Activated T-cell treated with anti-CD3 and anti-CD28 coated beads, Interleukin-2, amount 50 U/mL, for 4 hours (primary cell): Measurements from ENCODE around the gene ZNF678. TPM values are rescaled to one million over a fixed set of nuclear protein-coding genes. Genes with fewer than 3 reads are reported as not detected.
"Not testable (repeated sequence)": the region's sequence is repeated elsewhere in the genome, so short reads cannot be mapped to it uniquely, and the experiment has no call there.

ENCODE experiments used
- ATAC-seq, 2 donors: fragments of 200-7000 bp; cut with Tn5 transposase; one replicate each; pipeline ENCODE4 v1.10.0; 2021
- DNase-seq: peaks from one replicate; pipeline ENCODE4 v3.0.0-alpha.2; 2020
- H3K27me3 Mint-ChIP-seq: one replicate; pipeline ENCODE4 v1.8.0; 2021; ENCODE audit warnings: low read depth, mixed read lengths
- H3K36me3 Mint-ChIP-seq: one replicate; pipeline ENCODE4 v1.8.0; 2022; ENCODE audit warnings: mixed read lengths; ENCODE audit not compliant: insufficient read depth
- H3K4me1 Mint-ChIP-seq: one replicate; pipeline ENCODE4 v1.8.0; 2021; ENCODE audit warnings: low read depth, mixed read lengths
- H3K4me3 Mint-ChIP-seq: one replicate; pipeline ENCODE4 v1.8.0; 2021; ENCODE audit warnings: mild to moderate bottlenecking, moderate library complexity, mixed read lengths
- H3K9me3 Mint-ChIP-seq: one replicate; pipeline ENCODE4 v1.8.0; 2021; ENCODE audit warnings: mixed read lengths
- total RNA-seq, 3 donors: library from RNA; stranded (reverse); gene quantifications; one replicate each; pipeline ENCODE4 v1.2.1, GENCODE V29; 2021

Gene ZNF678
- total RNA-seq, 3 donors from 2014 or later: 8.0 to 9.6 (median 9.1) TPM

DNA sequence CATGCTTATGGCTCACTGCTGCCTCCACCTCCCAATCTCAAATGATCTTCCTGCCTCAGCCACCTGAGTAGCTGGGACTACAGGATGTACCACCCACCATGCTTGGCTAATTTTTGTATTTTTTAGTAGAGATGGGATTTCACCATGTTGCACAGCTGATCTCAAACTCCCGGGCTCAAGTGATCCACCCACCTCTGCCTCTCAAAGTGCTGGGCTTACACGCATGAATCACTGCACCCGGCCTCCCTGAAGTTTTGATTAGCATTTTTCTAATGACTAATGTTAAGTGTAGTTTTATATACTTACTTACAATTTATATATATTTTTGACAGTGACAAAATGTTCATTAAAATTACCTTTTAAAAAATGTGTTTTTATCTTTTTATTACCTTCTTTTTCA lies 41.1 kb downstream of the ZNF678 start:
- Mint-ChIP-seq H3K36me3 (peaks cover 43% of the 10 kb centered on the region), H3K4me3 (no peak overlapping the region), H3K27me3 (no peaks in the 10 kb centered on the region), H3K9me3 (peaks cover 45% of the 10 kb centered on the region), H3K4me1 (peaks cover 5% of the 10 kb centered on the region)
- DNase-seq (no peak), ATAC-seq (no peak)

DNA sequence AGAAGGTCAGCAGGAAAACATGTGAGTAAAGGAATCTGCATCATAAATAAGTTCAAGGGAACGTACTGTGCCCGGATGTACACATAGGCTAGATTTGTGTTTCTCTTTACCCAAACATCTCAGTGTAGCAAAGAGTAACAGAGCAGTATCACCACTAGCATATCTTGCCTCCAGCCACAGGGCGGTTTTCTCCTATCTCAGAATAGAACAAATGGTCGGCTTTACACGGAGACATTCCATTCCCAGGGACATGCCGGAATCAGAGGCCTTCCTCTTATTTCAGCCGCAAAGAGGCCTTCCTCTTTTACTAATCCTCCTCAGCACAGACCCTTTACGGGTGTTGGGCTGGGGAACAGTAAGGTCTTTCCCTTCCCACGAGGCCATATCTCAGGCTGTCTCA lies 42.9 kb downstream of the ZNF678 start:
- Mint-ChIP-seq H3K36me3 (peaks cover 45% of the 10 kb centered on the region), H3K9me3 (peaks cover 46% of the 10 kb centered on the region)
- not testable (repeated sequence) for DNase-seq, H3K4me3 Mint-ChIP-seq, ATAC-seq, H3K27me3 Mint-ChIP-seq, H3K4me1 Mint-ChIP-seq

- no peaks in the 10 kb centered on the region for H3K27me3 Mint-ChIP-seq
- DNase-seq (no peak), ATAC-seq (no peak)
- no peaks in the 10 kb centered on the region for H3K4me1 Mint-ChIP-seq
- peaks cover 47% of the 10 kb centered on the region for H3K9me3 Mint-ChIP-seq
- no peak overlapping the region for H3K4me3 Mint-ChIP-seq
- peaks cover 51% of the 10 kb centered on the region for H3K36me3 Mint-ChIP-seq
Observed at GRCh38 chr1:227607336-227607898, 44.1 kb downstream of the ZNF678 start.

DNA sequence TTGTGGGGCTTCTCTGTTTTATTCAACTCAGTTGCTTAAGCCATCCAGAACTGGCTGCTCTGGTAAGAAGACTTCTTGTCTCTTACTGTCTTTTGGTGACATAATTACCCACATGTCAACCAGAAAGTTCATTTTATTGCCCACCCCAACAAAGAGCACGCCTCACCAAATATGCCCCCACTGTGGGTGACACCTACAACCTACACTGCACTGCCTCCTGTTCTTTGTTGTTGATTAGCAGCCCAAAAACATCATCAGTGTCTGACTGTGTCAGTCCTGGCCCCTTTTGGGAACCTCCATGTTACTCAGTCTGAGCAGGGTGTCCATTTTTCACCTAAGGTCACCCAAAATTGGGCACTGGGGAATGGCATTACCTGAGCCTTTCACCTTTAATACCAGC lies 49.3 kb downstream of the ZNF678 start:
- Mint-ChIP-seq H3K4me3 (no peak overlapping the region), H3K36me3 (peaks cover 63% of the 10 kb centered on the region), H3K9me3 (peaks cover 55% of the 10 kb centered on the region), H3K4me1 (no peaks in the 10 kb centered on the region), H3K27me3 (no peaks in the 10 kb centered on the region)
- DNase-seq (no peak), ATAC-seq (no peak)

- Mint-ChIP-seq H3K36me3 (peaks cover 67% of the 10 kb centered on the region), H3K27me3 (no peaks in the 10 kb centered on the region), H3K4me3 (no peak overlapping the region), H3K9me3 (peaks cover 59% of the 10 kb centered on the region), H3K4me1 (no peaks in the 10 kb centered on the region)
- DNase-seq (no peak), ATAC-seq (no peak)
Observed at GRCh38 chr1:227613526-227613925, 50.2 kb downstream of the ZNF678 start.

- DNase-seq: no peak
- H3K4me1 Mint-ChIP-seq: no peaks in the 10 kb centered on the region
- no peak for ATAC-seq
- no peak overlapping the region for H3K4me3 Mint-ChIP-seq
- peaks cover 61% of the 10 kb centered on the region for H3K36me3 Mint-ChIP-seq
- peaks cover 69% of the 10 kb centered on the region for H3K9me3 Mint-ChIP-seq
- no peaks in the 10 kb centered on the region for H3K27me3 Mint-ChIP-seq
Observed at GRCh38 chr1:227621211-227621610, 57.9 kb downstream of the ZNF678 start.

DNA sequence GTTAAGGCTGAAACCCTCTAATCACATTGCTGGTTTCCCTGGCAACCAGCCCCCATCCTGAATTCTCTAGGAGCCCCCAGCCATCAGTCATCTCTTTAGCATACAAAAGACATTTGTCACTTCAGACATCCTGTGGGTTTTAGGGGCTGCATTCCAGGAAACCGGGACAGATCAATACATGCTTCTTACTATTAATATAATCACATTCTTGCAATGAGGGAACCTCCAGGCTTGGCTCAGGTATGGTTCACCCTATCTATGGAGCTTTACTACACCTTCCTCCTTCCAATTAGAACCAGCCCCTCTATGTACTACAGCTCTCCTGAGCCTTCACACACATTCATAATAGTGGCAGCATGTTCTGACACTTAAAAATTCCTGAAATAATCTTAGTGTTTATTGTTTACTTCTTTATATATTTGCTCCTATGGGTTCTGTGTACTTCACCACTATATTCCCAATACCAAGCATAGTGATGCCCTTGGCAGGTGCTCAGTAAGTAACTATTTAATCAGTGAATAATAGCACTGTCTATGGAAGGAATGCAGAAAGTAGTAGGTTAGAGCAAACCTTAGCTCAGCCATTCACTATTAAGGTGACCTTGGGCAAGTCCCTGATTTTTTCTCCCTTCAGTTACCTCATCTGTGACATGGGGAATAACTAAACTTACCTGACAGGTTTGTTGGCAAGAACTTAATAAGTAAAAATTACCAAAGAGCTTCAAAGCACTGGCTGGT lies 59.6 kb downstream of the ZNF678 start:
- no peaks in the 10 kb centered on the region for H3K4me1 Mint-ChIP-seq
- H3K4me3 Mint-ChIP-seq: no peak overlapping the region
- ATAC-seq: no peak
- peaks cover 64% of the 10 kb centered on the region for H3K36me3 Mint-ChIP-seq
- H3K27me3 Mint-ChIP-seq: no peaks in the 10 kb centered on the region
- DNase-seq: no peak
- H3K9me3 Mint-ChIP-seq: peaks cover 74% of the 10 kb centered on the region

GRCh38 chr1:227632325-227632724 lies 69.0 kb downstream of the ZNF678 start:
- Mint-ChIP-seq H3K27me3 (no peaks in the 10 kb centered on the region), H3K36me3 (peaks cover 59% of the 10 kb centered on the region), H3K4me1 (no peaks in the 10 kb centered on the region), H3K4me3 (no peak overlapping the region), H3K9me3 (peaks cover 53% of the 10 kb centered on the region)
- no peak for ATAC-seq
- no peak for DNase-seq

GRCh38 chr1:227635596-227635995 lies 72.2 kb downstream of the ZNF678 start:
- Mint-ChIP-seq H3K9me3 (peaks cover 50% of the 10 kb centered on the region), H3K4me3 (no peak overlapping the region), H3K4me1 (no peaks in the 10 kb centered on the region), H3K36me3 (peaks cover 50% of the 10 kb centered on the region), H3K27me3 (no peaks in the 10 kb centered on the region)
- DNase-seq: no peak
- no peak for ATAC-seq

DNA sequence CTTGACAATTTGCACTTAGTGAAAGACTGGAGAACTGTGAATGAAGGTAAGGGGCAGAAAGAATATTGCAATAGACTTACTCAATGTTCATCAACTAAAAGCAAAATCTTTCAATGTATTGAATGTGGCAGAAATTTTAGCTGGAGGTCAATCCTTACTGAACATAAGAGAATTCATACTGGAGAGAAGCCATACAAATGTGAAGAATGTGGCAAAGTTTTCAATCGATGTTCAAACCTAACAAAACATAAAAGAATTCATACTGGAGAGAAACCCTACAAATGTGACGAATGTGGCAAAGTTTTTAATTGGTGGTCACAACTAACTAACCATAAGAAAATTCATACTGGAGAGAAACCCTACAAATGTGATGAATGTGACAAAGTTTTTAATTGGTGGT lies 91.1 kb downstream of the ZNF678 start:
- H3K36me3 Mint-ChIP-seq: peaks cover 66% of the 10 kb centered on the region
- H3K4me1 Mint-ChIP-seq: no peaks in the 10 kb centered on the region
- peaks cover 55% of the 10 kb centered on the region for H3K9me3 Mint-ChIP-seq
- ATAC-seq: no peak
- DNase-seq: no peak
- H3K4me3 Mint-ChIP-seq: no peak overlapping the region
- no peaks in the 10 kb centered on the region for H3K27me3 Mint-ChIP-seq

DNA sequence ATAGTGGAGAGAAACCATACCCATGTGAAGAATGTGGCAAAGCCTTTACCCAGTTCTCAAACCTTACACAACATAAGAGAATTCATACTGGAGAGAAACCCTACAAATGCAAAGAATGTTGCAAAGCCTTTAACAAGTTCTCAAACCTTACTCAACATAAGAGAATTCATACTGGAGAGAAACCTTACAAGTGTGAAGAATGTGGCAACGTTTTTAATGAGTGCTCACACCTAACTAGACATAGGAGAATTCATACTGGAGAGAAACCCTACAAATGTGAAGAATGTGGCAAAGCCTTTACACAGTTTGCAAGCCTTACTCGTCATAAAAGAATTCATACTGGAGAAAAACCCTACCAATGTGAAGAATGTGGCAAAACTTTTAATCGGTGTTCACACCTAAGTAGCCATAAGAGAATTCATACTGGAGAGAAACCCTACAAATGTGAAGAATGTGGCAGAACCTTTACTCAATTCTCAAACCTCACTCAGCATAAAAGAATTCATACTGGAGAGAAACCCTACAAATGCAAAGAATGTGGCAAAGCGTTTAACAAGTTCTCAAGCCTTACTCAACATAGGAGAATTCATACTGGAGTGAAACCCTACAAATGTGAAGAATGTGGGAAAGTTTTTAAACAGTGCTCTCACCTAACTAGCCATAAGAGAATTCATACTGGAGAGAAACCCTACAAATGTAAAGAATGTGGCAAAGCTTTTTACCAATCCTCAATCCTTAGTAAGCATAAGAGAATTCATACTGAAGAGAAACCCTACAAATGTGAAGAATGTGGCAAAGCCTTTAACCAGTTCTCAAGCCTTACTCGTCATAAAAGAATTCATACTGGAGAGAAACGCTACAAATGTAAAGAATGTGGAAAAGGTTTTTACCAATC lies 91.7 kb downstream of the ZNF678 start:
- Mint-ChIP-seq H3K4me1 (no peaks in the 10 kb centered on the region), H3K9me3 (peaks cover 53% of the 10 kb centered on the region), H3K27me3 (no peaks in the 10 kb centered on the region), H3K36me3 (peaks cover 62% of the 10 kb centered on the region), H3K4me3 (no peak overlapping the region)
- no peak for ATAC-seq
- DNase-seq: no peak

DNA sequence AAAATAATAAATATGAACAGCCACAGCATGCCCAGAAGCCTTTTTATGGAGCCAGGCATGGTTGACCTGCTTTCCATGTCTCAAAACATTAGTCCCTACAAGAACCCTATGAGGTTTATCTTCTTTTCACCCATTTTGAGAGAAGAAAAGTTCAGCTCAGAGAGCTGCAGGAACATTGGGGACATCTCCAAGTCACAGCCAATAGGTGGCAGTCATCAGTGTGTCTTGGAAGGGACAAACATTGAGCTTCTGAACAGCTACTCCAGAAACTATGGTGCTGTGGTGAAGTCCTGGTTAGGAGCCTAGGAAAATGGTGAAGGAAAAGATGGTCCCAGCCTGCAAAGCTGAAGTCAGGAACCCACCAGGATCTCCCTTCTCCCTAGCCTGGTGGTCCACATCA lies 98.1 kb downstream of the ZNF678 start:
- no peak for ATAC-seq
- no peaks in the 10 kb centered on the region for H3K27me3 Mint-ChIP-seq
- H3K4me3 Mint-ChIP-seq: no peak overlapping the region
- peaks cover 52% of the 10 kb centered on the region for H3K9me3 Mint-ChIP-seq
- peaks cover 40% of the 10 kb centered on the region for H3K36me3 Mint-ChIP-seq
- H3K4me1 Mint-ChIP-seq: no peaks in the 10 kb centered on the region
- no peak for DNase-seq

DNA sequence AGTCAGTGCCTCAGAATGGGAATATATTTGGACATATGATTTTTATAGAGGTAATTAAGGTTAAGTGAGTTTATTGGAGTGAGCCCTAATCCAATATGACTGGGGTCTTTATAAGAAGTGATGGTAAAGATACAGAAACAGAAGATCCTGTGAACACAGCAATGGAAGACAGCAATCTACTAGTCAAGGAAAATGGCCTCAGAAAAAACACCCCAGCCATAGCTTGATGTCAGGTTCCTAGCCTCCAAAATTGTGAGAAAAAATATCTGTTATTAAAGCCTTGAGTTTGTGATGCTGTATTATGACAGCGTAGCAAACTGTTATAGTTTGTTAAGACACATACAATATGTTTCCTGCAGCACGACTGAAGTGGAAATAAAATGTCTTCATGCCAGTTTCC lies 99.6 kb downstream of the ZNF678 start:
- no peaks in the 10 kb centered on the region for H3K4me1 Mint-ChIP-seq
- no peaks in the 10 kb centered on the region for H3K27me3 Mint-ChIP-seq
- DNase-seq (no peak), ATAC-seq (no peak)
- H3K9me3 Mint-ChIP-seq: peaks cover 56% of the 10 kb centered on the region
- H3K36me3 Mint-ChIP-seq: peaks cover 36% of the 10 kb centered on the region
- no peak overlapping the region for H3K4me3 Mint-ChIP-seq

DNA sequence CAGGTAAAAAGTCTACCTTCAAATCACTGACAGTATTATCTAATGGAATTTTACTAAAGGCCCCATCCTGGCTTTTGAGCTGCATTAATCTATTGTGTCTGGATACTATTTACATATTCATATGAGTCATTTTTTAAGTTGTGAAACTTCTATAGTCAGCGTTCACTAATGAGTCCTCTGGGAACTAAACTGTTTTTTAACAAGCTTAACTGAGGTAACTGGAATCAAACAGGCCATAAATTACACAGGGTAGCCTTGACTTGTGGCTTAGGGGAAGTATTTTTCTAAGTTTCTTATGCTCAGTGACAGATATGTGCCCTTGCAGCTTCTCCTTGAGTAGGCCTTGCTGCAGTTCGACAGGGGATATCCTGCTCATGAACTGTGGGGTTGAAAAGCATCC lies 102.9 kb downstream of the ZNF678 start:
- H3K9me3 Mint-ChIP-seq: peaks cover 60% of the 10 kb centered on the region
- DNase-seq (no peak), ATAC-seq (no peak)
- no peaks in the 10 kb centered on the region for H3K4me1 Mint-ChIP-seq
- H3K27me3 Mint-ChIP-seq: no peaks in the 10 kb centered on the region
- no peak overlapping the region for H3K4me3 Mint-ChIP-seq
- H3K36me3 Mint-ChIP-seq: peaks cover 22% of the 10 kb centered on the region
